NT2/D1 (cell line): ENCODE measurements around the gene SRGAP1.
"Not testable (repeated sequence)": the region's sequence is repeated elsewhere in the genome, so short reads cannot be mapped to it uniquely, and the experiment has no call there.

Experiments
- DNase-seq: peaks from one replicate; pipeline ENCODE4 v3.0.0-alpha.2; 2011; ENCODE audit warnings: low read depth, low spot score
- H3K27me3 ChIP-seq: 2 replicates; pipeline ENCODE4 v1.6.0; 2011; ENCODE audit warnings: mild to moderate bottlenecking; ENCODE audit not compliant: insufficient read length, insufficient read depth
- H3K36me3 ChIP-seq: 2 replicates; pipeline ENCODE4 v1.6.1; 2011; ENCODE audit warnings: mild to moderate bottlenecking, low read length, mixed read lengths; ENCODE audit not compliant: insufficient read depth, insufficient read length
- H3K4me1 ChIP-seq: 2 replicates; pipeline ENCODE4 v1.5.1; 2011; ENCODE audit not compliant: insufficient read depth, insufficient read length
- H3K4me3 ChIP-seq: 2 replicates; pipeline ENCODE4 v1.5.1; 2011; ENCODE audit warnings: low read depth; ENCODE audit not compliant: insufficient read length
- H3K9ac ChIP-seq: 2 replicates; pipeline ENCODE4 v1.6.0; 2011; ENCODE audit warnings: low read depth; ENCODE audit not compliant: insufficient read length
- H3K9me3 ChIP-seq: 2 replicates; pipeline ENCODE4 v1.5.1; 2011; ENCODE audit warnings: mild to moderate bottlenecking, low read length; ENCODE audit not compliant: insufficient read depth
- SUZ12 ChIP-seq: IDR thresholded peaks from 2 replicates; pipeline ENCODE4 v1.6.1; 2011; ENCODE audit not compliant: insufficient read length, insufficient read depth; ENCODE audit errors: extremely low read depth
- YY1 ChIP-seq: IDR thresholded peaks from 2 replicates; pipeline ENCODE4 v1.6.1; 2011; ENCODE audit not compliant: insufficient read length, insufficient read depth
- ZNF274 ChIP-seq: IDR thresholded peaks from 2 replicates; pipeline ENCODE4 v1.6.1; 2011; ENCODE audit warnings: mild to moderate bottlenecking, low read depth, low read length

The SRGAP1 gene

GRCh38 chr12:63846238-63846967 lies 1.9 kb downstream of the SRGAP1 start:
- H3K4me3 ChIP-seq, result no peak overlapping the region
- no peak for DNase-seq

DNA sequence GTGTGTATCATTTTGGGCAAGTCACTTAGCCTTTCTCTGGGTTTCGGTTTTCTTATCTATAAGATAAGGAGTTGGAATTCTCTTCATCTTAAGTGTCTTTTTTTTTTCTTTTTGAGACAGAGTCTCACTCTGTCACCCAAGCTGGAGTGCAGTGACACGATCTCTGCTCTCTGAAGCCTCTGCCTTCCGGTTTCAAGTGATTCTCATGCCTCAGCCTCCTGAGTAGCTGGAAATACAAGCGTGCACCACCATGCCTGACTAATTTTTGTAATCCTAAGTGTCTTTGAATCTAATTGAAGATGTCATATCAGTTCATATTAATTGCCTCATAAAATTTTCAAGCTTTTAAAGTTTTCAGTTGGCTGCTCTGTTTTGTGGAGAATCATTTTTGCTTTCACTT lies 4.0 kb downstream of the SRGAP1 start:
- Histone ChIP-seq H3K4me1 (no peaks in the 10 kb centered on the region), H3K27me3 (peaks cover 4% of the 10 kb centered on the region), H3K36me3 (no peaks in the 10 kb centered on the region), H3K4me3 (no peak overlapping the region), H3K9me3 (no peaks in the 10 kb centered on the region), H3K9ac (no peak overlapping the region)
- TF ChIP-seq SUZ12 (no peak), YY1 (no peak), ZNF274 (no peak)
- DNase-seq, result no peak

More at GRCh38 chr12:63846238-63846967, 1.9 kb downstream of the SRGAP1 start:
- no peaks in the 10 kb centered on the region for H3K36me3 ChIP-seq
- peaks cover 4% of the 10 kb centered on the region for H3K27me3 ChIP-seq
- no peak overlapping the region for H3K9ac ChIP-seq
- TF ChIP-seq YY1, result no peak
- TF ChIP-seq SUZ12, result no peak
- TF ChIP-seq ZNF274, result no peak
- H3K4me1 ChIP-seq, result no peaks in the 10 kb centered on the region
- no peaks in the 10 kb centered on the region for H3K9me3 ChIP-seq

DNA sequence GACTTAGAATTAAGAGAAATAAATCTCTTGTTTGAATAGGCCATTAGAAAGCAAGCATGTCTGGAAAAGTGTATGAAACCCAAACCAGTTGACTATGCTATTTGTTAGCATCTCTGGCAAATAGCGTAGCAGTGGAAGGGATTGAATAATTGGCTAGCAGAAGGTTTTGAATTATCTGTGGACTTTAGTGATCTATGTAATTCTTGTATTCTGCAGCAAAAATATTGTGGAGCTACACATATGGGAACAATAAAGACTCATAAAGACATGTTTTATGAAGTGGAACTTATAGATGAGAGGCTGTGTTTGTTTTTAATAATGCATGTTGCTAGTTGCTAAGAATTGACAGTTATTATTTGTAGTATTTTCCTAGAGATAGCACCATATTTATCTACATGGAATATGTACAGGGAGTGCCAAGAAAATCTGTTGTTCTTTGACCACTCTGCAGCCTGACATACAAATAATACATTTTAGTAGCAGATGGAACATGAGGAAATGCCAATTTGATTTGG lies 4.7 kb downstream of the SRGAP1 start:
- no peak overlapping the region for H3K9ac ChIP-seq
- H3K4me3 ChIP-seq, result no peak overlapping the region

GRCh38 chr12:63849641-63850040 lies 5.1 kb downstream of the SRGAP1 start:
- Histone ChIP-seq H3K9me3 (no peaks in the 10 kb centered on the region), H3K27me3 (peaks cover 4% of the 10 kb centered on the region), H3K9ac (no peak overlapping the region), H3K4me1 (no peaks in the 10 kb centered on the region), H3K4me3 (no peak overlapping the region), H3K36me3 (no peaks in the 10 kb centered on the region)
- TF ChIP-seq ZNF274 (no peak), YY1 (no peak), SUZ12 (no peak)
- no peak for DNase-seq

More for the DNA sequence above, 4.7 kb downstream of the SRGAP1 start:
- H3K27me3 ChIP-seq, result peaks cover 4% of the 10 kb centered on the region
- TF ChIP-seq SUZ12 (no peak), ZNF274 (no peak), YY1 (no peak)
- no peaks in the 10 kb centered on the region for H3K4me1 ChIP-seq
- H3K9me3 ChIP-seq, result no peaks in the 10 kb centered on the region
- DNase-seq, result no peak
- H3K36me3 ChIP-seq, result no peaks in the 10 kb centered on the region

- H3K9ac ChIP-seq, result no peak overlapping the region
- no peaks in the 10 kb centered on the region for H3K27me3 ChIP-seq
- TF ChIP-seq SUZ12 (no peak), ZNF274 (no peak), YY1 (no peak)
- DNase-seq, result no peak
- H3K4me1 ChIP-seq, result no peaks in the 10 kb centered on the region
- H3K36me3 ChIP-seq, result no peaks in the 10 kb centered on the region
- no peak overlapping the region for H3K4me3 ChIP-seq
- no peaks in the 10 kb centered on the region for H3K9me3 ChIP-seq
These were observed 9.5 kb downstream of the SRGAP1 start for GRCh38 chr12:63853978-63854377.

DNA sequence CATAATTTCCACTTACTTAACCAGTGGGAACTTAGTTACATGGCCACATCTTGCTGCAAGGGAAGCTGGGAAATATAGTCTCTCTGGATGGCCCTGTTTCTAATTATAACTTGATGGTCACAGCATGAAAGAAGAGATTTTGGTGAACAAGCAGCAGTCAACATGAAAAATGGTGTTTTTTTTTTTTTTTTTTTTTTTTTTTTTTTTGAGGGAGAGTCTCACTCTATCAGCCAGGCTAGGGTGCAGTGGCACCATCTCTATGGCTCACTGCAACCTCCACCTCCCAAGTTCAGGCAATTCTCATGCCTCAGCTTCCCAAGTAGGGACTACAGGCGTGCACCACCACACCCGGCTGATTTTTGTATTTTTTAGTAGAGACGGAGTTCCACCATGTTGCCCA lies 10.8 kb downstream of the SRGAP1 start:
- H3K4me1 ChIP-seq, result no peaks in the 10 kb centered on the region
- no peaks in the 10 kb centered on the region for H3K27me3 ChIP-seq
- no peaks in the 10 kb centered on the region for H3K9me3 ChIP-seq
- no peak overlapping the region for H3K4me3 ChIP-seq
- no peak for DNase-seq
- no peak overlapping the region for H3K9ac ChIP-seq
- H3K36me3 ChIP-seq, result no peaks in the 10 kb centered on the region
- TF ChIP-seq SUZ12, result no peak
- no peak for TF ChIP-seq ZNF274
- no peak for TF ChIP-seq YY1

DNA sequence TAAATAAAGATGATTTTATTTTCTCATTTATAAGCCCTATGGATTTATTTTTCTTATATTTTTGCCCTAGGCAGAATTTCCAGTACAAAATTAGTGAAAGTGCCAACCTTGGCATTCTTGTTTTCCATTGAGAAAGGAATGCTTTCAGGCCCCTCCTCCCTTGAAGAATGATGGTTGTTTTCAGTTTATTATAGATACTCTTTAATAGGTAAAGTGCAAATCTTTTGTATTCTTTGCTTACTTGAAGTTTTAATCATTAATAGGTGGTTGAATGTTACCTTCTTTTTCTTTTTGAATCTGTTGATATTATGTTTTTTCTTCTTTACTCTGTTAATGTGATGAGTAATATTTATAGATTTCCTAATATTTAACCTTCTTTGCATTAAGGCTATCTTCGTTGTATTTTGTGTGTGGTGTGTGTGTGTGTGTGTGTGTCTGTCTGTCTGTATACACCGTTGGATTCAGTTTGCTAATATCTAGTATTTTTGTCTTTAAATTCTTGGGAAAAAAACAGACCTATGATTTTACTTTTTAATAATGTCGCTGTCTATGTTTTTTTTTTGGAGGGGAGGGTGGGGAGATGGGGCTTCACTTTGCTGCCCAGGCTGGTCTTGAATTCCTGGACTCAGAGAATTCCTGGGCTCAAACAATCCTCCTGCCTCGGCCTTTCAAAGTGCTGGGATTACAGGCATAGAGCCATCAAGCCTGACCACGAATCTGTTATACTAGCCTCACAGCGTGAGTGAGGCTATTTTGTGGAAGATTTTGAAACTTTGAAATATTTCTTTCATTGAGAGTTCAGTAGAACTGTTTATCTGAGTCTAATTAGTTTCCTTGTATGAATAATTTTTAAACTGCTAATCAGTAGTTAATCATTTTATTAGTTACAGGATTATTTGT lies 13.5 kb downstream of the SRGAP1 start:
- H3K9me3 ChIP-seq, result no peaks in the 10 kb centered on the region
- H3K27me3 ChIP-seq, result no peaks in the 10 kb centered on the region
- no peak overlapping the region for H3K4me3 ChIP-seq
- no peaks in the 10 kb centered on the region for H3K36me3 ChIP-seq
- no peak for TF ChIP-seq YY1
- no peak for TF ChIP-seq SUZ12
- TF ChIP-seq ZNF274, result no peak
- H3K4me1 ChIP-seq, result no peaks in the 10 kb centered on the region
- no peak overlapping the region for H3K9ac ChIP-seq
- DNase-seq, result no peak

GRCh38 chr12:63859880-63860279 lies 15.4 kb downstream of the SRGAP1 start:
- H3K36me3 ChIP-seq, H3K9ac ChIP-seq, H3K4me3 ChIP-seq, H3K27me3 ChIP-seq, H3K4me1 ChIP-seq, H3K9me3 ChIP-seq, DNase-seq: not testable (repeated sequence)
